ENCODE data around the gene ABCB9. TPM values are rescaled to one million over a fixed set of nuclear protein-coding genes. Genes with fewer than 3 reads are reported as not detected.
"Not testable (repeated sequence)": the region's sequence is repeated elsewhere in the genome, so short reads cannot be mapped to it uniquely, and the experiment has no call there.

ABCB9 gene
- total RNA-seq (1 to 10 TPM; 1.3 to 4.8 (median 2.7) TPM), polyA plus RNA-seq (1 to 10 TPM; 4.9 to 6.7 TPM)

DNA sequence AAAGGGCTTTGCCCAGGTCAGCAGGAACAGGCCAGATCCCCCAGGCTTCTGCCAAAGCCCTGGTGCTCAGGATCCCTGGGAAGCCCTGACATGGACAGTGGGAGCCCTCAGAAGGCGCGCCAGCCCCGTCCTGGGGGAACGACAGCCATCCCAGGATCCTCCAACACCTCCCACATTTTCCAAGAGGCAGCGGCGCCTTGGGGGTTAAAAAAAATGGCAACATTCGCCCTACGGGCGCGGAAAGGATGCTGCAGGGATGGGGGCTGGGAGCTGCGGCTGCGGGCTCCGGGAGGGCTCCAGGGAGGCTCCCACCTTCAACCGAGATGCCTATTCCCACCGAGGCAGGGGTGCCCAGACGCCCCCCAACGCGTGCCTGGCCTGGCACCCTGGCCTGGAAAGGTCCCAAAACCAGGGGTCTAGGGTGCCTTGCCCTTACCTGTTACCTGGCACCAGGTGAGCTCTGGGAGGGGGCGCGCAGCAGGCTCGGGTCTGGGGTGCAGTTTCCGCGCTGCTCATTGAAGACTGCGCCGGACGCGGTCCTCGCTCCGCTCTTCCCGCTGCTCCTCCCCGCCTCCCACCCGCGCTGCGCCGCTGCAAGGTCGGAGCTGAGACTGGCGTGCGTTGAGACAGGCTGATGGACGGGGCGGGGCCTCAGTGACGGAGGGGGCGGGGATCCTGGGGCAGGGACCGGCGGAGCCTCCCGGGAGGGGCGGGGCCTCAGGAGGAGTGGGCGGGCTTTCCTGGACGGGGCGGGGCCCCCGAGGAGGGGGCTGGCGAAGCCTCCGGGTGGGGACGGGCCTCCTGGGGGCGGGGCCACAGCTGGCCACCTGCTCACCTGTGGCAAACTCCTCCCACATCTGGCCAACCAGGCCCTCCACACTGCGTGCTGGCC, at the start of gene ABCB9:
ABCB9 (minus strand) TSS at position 613 of the 892 bp plus-strand sequence. CDS start 6,228 bp downstream, outside the sequence.
- H3K4me3 ChIP-seq: peak within 1 kb of the TSS; percentile 30 to 67 (median 42)
- FAIRE-seq: no peak
- peak; percentile 96 to 99 (median 98) for DNase-seq
- intact Hi-C loops (cut with DNase I): no loop called here
- TF ChIP-seq, protein P1, sequence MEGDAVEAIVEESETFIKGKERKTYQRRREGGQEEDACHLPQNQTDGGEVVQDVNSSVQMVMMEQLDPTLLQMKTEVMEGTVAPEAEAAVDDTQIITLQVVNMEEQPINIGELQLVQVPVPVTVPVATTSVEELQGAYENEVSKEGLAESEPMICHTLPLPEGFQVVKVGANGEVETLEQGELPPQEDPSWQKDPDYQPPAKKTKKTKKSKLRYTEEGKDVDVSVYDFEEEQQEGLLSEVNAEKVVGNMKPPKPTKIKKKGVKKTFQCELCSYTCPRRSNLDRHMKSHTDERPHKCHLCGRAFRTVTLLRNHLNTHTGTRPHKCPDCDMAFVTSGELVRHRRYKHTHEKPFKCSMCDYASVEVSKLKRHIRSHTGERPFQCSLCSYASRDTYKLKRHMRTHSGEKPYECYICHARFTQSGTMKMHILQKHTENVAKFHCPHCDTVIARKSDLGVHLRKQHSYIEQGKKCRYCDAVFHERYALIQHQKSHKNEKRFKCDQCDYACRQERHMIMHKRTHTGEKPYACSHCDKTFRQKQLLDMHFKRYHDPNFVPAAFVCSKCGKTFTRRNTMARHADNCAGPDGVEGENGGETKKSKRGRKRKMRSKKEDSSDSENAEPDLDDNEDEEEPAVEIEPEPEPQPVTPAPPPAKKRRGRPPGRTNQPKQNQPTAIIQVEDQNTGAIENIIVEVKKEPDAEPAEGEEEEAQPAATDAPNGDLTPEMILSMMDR (IDR thresholded peaks at IDR 0.05): no peak
- peaks cover 15 to 34% (median 19%) of the 10 kb centered on the region in 3 donors for H3K4me1 ChIP-seq
- H3K27me3 ChIP-seq: no peaks in the 10 kb centered on the region
- H3K9me3 ChIP-seq: no peaks in the 10 kb centered on the region
- no peaks in the 10 kb centered on the region for H3K36me3 ChIP-seq
- peak; percentile 91 to 96 (median 93) for ATAC-seq
- WGBS, 2 donors: 3 to 4% methylated on average over 49 to 55 of the region's 55 CpGs
- H3K27ac ChIP-seq: peak within 1 kb of the TSS; percentile 20 to 53 (median 50)

DNA sequence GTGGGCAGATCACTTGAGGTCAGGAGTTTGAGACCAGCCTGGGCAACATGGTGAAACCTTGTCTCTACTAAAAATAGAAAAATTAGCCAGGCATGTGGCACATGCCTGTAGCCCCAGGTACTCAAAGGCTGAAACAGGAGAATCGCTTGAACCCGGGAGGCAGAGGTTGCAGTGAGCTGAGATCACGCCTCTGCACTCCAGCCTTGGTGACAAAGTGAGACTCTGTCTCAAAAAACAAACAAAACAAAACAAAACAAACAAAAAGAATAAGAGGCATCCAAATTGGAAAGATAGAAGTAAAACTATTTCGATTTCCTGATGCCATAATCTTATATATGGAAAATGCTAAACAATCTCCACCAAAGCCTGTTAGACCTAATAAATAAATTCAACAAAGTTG, 48.2 kb upstream of the ABCB9 start:
- H3K4me3 ChIP-seq; intact Hi-C loops (cut with DNase I); H3K27ac ChIP-seq; H3K9me3 ChIP-seq; H3K4me1 ChIP-seq; ATAC-seq; H3K27me3 ChIP-seq; DNase-seq; FAIRE-seq; H3K36me3 ChIP-seq: not testable (repeated sequence)
- WGBS, 2 donors: 95 to 98% methylated on average over 4 of the region's 4 CpGs

DNA sequence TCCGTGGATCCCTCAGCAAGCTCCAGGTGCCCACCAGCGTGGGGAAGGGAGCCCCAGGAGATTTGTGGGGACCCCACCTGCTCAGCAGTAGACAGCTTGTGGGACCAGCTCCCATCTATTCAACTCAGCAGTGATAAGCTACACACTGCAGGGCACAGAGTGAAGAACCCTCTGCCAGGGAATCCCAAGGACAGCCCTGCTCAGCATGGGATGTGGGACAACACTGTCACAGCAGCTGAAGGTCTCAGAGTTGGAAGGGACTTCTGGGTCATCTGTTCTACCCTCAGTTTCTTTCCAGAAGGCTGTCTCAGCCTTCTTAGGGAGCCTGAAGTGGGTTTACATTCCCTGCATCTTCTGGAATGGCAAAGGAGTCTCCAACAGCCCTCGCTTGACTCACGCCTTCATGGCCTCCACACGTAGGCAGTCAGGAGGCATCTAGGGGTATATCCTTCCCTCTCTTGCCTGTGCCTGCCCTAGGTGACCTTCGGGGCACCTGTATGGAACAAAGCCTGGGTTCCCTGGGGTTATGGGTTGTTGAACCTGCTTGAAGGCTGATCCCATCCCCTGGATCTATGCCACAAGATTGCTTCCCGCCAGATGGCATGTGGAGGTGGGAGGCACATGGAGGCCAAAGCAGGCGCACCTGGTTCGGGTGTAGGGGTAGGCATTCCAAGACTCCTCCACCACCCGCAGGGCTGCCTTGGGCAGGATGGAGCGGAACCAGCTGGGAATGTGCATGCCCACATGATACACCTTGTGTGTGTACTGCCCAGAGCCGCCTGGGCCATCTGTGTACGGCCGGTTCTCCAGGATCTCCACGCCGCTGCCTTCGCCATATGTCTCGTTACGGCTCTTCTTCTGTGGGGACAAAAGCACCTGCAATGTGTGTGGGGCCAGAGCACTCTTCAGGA, 47.2 kb upstream of the ABCB9 start:
- peak in 1 of 6 donors; percentile 48 for DNase-seq
- Histone ChIP-seq H3K36me3 (peaks cover 0 to 4% (median 0%) of the 10 kb centered on the region in 3 donors), H3K4me1 (no peaks in the 10 kb centered on the region), H3K27ac (no peak overlapping the region), H3K9me3 (no peaks in the 10 kb centered on the region), H3K4me3 (no peak overlapping the region), H3K27me3 (no peaks in the 10 kb centered on the region)
- ATAC-seq: no peak
- TF ChIP-seq, protein P1 (IDR thresholded peaks at IDR 0.05): no peak
- 94 to 95% methylated on average over 19 of the region's 19 CpGs for WGBS, 2 donors
- FAIRE-seq: no peak
- intact Hi-C loops (cut with DNase I): no loop called here

DNA sequence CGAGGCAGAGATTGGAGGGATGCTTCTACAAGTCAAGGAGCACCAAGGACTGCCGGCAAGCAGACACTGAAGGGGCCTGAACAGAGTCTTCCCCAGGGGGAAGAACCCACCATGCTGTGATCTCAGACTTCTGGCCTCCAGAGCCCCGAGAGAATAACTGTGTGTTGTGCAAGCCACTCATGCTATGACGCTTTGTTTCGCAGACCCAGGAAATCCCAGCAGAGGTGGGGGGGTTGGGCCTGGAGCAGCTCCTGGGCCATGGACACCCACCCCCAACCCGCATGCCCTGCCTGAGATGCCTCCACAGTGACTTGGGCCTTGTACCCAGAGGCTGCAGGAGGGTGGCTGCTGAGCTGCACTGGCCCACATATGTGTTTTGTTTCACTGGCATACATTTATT, 45.4 kb upstream of the ABCB9 start:
- peaks cover 0 to 4% (median 0%) of the 10 kb centered on the region in 3 donors for H3K36me3 ChIP-seq
- TF ChIP-seq, protein P1 (IDR thresholded peaks at IDR 0.05): no peak
- H3K27ac ChIP-seq: no peak overlapping the region
- no peak for FAIRE-seq
- no peaks in the 10 kb centered on the region for H3K27me3 ChIP-seq
- no peaks in the 10 kb centered on the region for H3K9me3 ChIP-seq
- no peak for ATAC-seq
- WGBS, 2 donors: 83 to 89% methylated on average over 6 of the region's 6 CpGs
- peak in 1 of 6 donors; percentile 23 for DNase-seq
- no peaks in the 10 kb centered on the region for H3K4me1 ChIP-seq
- H3K4me3 ChIP-seq: no peak overlapping the region
- intact Hi-C loops (cut with DNase I): no loop called here

DNA sequence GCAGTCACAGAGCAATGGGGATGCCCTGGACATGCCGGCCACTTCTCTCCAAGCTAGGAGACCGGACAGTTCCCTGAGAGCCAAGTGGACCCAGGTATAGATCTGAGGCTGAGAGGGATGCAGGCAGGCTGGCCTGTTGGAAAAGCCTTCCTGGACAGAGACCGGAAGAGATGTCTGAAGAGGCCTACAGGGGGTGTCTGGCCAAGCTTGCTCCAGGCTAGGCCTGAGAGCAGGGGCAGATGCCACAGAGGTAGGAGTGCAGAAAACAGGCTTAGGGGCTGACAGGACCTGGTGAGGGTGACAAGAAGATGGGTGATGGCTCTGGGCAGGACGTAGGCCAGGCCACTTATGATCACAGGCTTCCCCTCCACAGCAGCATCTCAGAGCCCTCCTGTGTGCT, 44.4 kb upstream of the ABCB9 start:
- Histone ChIP-seq H3K36me3 (peaks cover 0 to 4% (median 0%) of the 10 kb centered on the region in 3 donors), H3K9me3 (no peaks in the 10 kb centered on the region), H3K27ac (no peak overlapping the region), H3K27me3 (no peaks in the 10 kb centered on the region), H3K4me1 (no peaks in the 10 kb centered on the region), H3K4me3 (no peak overlapping the region)
- TF ChIP-seq, protein P1 (IDR thresholded peaks at IDR 0.05): no peak
- intact Hi-C loops (cut with DNase I): no loop called here
- 93 to 95% methylated on average over 4 of the region's 4 CpGs for WGBS, 2 donors
- ATAC-seq (no peak), FAIRE-seq (no peak), DNase-seq (no peak)

All from pancreas (tissue), 10 donors.